CD14-positive monocyte (primary cell): Measurements from ENCODE around the gene RCVRN. TPM values are rescaled to one million over a fixed set of nuclear protein-coding genes. Genes with fewer than 3 reads are reported as not detected.

Experiments
- DNase-seq, 3 donors: peaks; one replicate each; pipeline ENCODE4 v3.0.0-alpha.2; 2011 to 2022
- H2AFZ ChIP-seq: 2 replicates; pipeline ENCODE4 v1.6.0; 2012; ENCODE audit warnings: mild to moderate bottlenecking, low read depth, low read length, inconsistent platforms; ENCODE audit not compliant: insufficient read depth, poor library complexity, severe bottlenecking
- H3K27ac ChIP-seq, 2 donors: 1 replicate in 1 of 2; 2 replicates in 1 of 2; pipeline ENCODE4 v1.5.1; 2012 to 2013; ENCODE audit warnings: low read length in 2 of 2, control low read depth in 1 of 2, inconsistent platforms in 1 of 2, low read depth in 1 of 2, mild to moderate bottlenecking in 1 of 2
- H3K27me3 ChIP-seq, 2 donors: one replicate each; pipeline versions ENCODE4 v1.6.0 to v1.6.1; 2011 to 2013; ENCODE audit warnings: low read length in 2 of 2; ENCODE audit not compliant: control insufficient read depth in 2 of 2, insufficient read depth in 2 of 2
- H3K36me3 ChIP-seq, 2 donors: replicated peaks in 1 of 2; 1 replicate in 1 of 2; 2 replicates in 1 of 2; pipeline versions ENCODE4 v1.5.1 to v1.6.1; 2012 to 2013; ENCODE audit warnings: low read length in 2 of 2, control low read depth in 1 of 2, inconsistent platforms in 1 of 2, mild to moderate bottlenecking in 1 of 2; ENCODE audit not compliant: insufficient read depth in 2 of 2, control insufficient read depth in 1 of 2
- H3K4me1 ChIP-seq, 2 donors: 1 replicate in 1 of 2; 2 replicates in 1 of 2; pipeline versions ENCODE4 v1.5.1 to v1.6.1; 2012 to 2013; ENCODE audit warnings: low read length in 2 of 2, control low read depth in 1 of 2, inconsistent platforms in 1 of 2, mild to moderate bottlenecking in 1 of 2, moderate library complexity in 1 of 2; ENCODE audit not compliant: insufficient read depth in 2 of 2, control insufficient read depth in 1 of 2
- H3K4me2 ChIP-seq: replicated peaks from 2 replicates; pipeline ENCODE3; 2012; ENCODE audit warnings: low read length, moderate library complexity, mild to moderate bottlenecking; ENCODE audit not compliant: poor library complexity, severe bottlenecking; ENCODE audit errors: extremely low read depth
- H3K4me3 ChIP-seq, 3 experiments: fragments of 200-600 bp in 1 of 3; sonication (generic) in 1 of 3; replicated peaks in 1 of 3; 1 replicate in 2 of 3; 2 replicates in 1 of 3; pipeline ENCODE4 v1.5.1; 2011 to 2013; ENCODE audit warnings: low read length in 3 of 3, mild to moderate bottlenecking in 3 of 3, control low read depth in 2 of 3, low read depth in 2 of 3, inconsistent platforms in 1 of 3, moderate library complexity in 1 of 3
- H3K79me2 ChIP-seq: 2 replicates; pipeline ENCODE4 v1.6.0; 2012; ENCODE audit warnings: mild to moderate bottlenecking, control low read depth, inconsistent platforms, low read length, moderate library complexity; ENCODE audit not compliant: insufficient read depth
- H3K9ac ChIP-seq: 2 replicates; pipeline ENCODE4 v1.6.0; 2017; ENCODE audit warnings: low read length, mild to moderate bottlenecking; ENCODE audit not compliant: insufficient read depth, poor library complexity, severe bottlenecking
- H3K9me3 ChIP-seq, 2 donors: replicated peaks in 1 of 2; 1 replicate in 1 of 2; 2 replicates in 1 of 2; pipeline versions ENCODE4 v1.5.1 to v1.6.1; 2012 to 2013; ENCODE audit warnings: low read length in 2 of 2, control low read depth in 1 of 2; ENCODE audit not compliant: control insufficient read depth in 1 of 2, insufficient read depth in 1 of 2
- H4K20me1 ChIP-seq: 2 replicates; pipeline ENCODE4 v1.6.0; 2012; ENCODE audit warnings: mild to moderate bottlenecking, low read length, control low read depth, moderate library complexity; ENCODE audit not compliant: insufficient read depth
- H3K27ac Mint-ChIP-seq, 7 donors: one replicate each; pipeline ENCODE4 v1.8.0; 2020; ENCODE audit warnings: mild to moderate bottlenecking in 7 of 7, mixed read lengths in 7 of 7, moderate library complexity in 6 of 7, inconsistent platforms in 2 of 7
- H3K27me3 Mint-ChIP-seq, 3 donors: one replicate each; pipeline ENCODE4 v1.8.0; 2021 to 2022; ENCODE audit warnings: low read depth in 3 of 3, mild to moderate bottlenecking in 3 of 3, mixed read lengths in 3 of 3, moderate library complexity in 3 of 3, inconsistent platforms in 1 of 3
- H3K36me3 Mint-ChIP-seq, 2 donors: one replicate each; pipeline ENCODE4 v1.8.0; 2020; ENCODE audit warnings: mixed read lengths in 2 of 2, inconsistent platforms in 1 of 2, mild to moderate bottlenecking in 1 of 2
- H3K4me1 Mint-ChIP-seq: one replicate; pipeline ENCODE4 v1.8.0; 2020; ENCODE audit warnings: mild to moderate bottlenecking, mixed read lengths
- H3K4me3 Mint-ChIP-seq, 2 donors: one replicate each; pipeline ENCODE4 v1.8.0; 2020; ENCODE audit warnings: mild to moderate bottlenecking in 2 of 2, mixed read lengths in 2 of 2, moderate library complexity in 1 of 2
- H3K9me3 Mint-ChIP-seq, 7 donors: one replicate each; pipeline ENCODE4 v1.8.0; 2020 to 2022; ENCODE audit warnings: mixed read lengths in 7 of 7, mild to moderate bottlenecking in 6 of 7, moderate library complexity in 6 of 7, inconsistent platforms in 2 of 7
- WGBS: methylation state at CpG from one replicate; pipeline ENCODE4 v1.1.5; 2013; ENCODE audit warnings: missing lambda C conversion rate; ENCODE audit not compliant: insufficient coverage; 5-methylcytosine and 5-hydroxymethylcytosine counted together
- intact Hi-C, 2 donors: fragments of 100-400 bp; cut with micrococcal nuclease; formaldehyde crosslinking; loops; one replicate each; pipeline versions ENCODE4 v1.15.0 to v1.15.1; 2023
- polyA plus RNA-seq, 3 donors: library from polyadenylated mRNA; depleted of rRNA in 1 of 3; unstranded in 2 of 3; stranded (reverse) in 1 of 3; fragments of 300-500 nt in 2 of 3; fragments of >200 nt in 1 of 3; fragmentation: Illumina TruSeq in 2 of 3; gene quantifications; 1 replicate in 2 of 3; 2 replicates in 1 of 3; pipeline ENCODE4 v1.2.3, GENCODE V29; 2012 to 2021
- TF ChIP-seq, protein P1 (sequence below): fragments of 200-600 bp; IDR thresholded peaks from one replicate; pipeline ENCODE4 v1.8.0; 2022; ENCODE audit warnings: antibody characterized with exemption, mild to moderate bottlenecking

Gene RCVRN
- polyA plus RNA-seq, 3 donors, result 2.5 TPM; not detected in 2

DNA sequence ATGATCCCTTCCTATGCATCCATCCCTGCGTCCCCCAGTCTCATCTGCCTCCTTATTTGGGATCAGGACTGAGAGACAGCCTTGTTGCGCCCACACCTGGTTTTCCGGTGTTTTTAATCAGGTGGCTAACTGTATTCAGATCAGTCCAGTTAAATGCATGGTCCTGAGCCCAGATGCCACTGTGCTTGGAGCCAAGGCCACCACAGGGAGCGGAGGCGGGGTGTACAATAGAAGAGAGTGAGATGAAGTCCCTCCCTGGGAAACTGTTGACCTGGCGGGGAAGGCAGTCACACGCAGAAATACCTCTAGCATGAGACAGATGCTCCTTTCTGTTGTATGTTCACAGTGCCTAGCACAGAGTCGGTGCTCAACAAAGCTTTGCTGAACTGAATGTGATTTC lies 6.3 kb downstream of the RCVRN start:
- peaks cover 30 to 40% (median 36%) of the 10 kb centered on the region in 3 donors for H3K27me3 Mint-ChIP-seq
- H3K9me3 ChIP-seq, result no peaks in the 10 kb centered on the region
- no peak overlapping the region for H3K4me3 Mint-ChIP-seq
- intact Hi-C loops, result no loop called here
- no peaks in the 10 kb centered on the region for H4K20me1 ChIP-seq
- H3K27ac Mint-ChIP-seq, result no peak overlapping the region
- H3K9me3 Mint-ChIP-seq, result peaks cover 0 to 3% (median 0%) of the 10 kb centered on the region in 7 donors
- no peaks in the 10 kb centered on the region for H3K79me2 ChIP-seq
- no peak overlapping the region for H3K27ac ChIP-seq
- DNase-seq, result no peak
- H3K27me3 ChIP-seq, result peaks cover 0 to 19% of the 10 kb centered on the region in 2 donors
- H3K4me3 ChIP-seq, result no peak overlapping the region
- H2AFZ ChIP-seq, result no peak overlapping the region
- TF ChIP-seq, protein P1, sequence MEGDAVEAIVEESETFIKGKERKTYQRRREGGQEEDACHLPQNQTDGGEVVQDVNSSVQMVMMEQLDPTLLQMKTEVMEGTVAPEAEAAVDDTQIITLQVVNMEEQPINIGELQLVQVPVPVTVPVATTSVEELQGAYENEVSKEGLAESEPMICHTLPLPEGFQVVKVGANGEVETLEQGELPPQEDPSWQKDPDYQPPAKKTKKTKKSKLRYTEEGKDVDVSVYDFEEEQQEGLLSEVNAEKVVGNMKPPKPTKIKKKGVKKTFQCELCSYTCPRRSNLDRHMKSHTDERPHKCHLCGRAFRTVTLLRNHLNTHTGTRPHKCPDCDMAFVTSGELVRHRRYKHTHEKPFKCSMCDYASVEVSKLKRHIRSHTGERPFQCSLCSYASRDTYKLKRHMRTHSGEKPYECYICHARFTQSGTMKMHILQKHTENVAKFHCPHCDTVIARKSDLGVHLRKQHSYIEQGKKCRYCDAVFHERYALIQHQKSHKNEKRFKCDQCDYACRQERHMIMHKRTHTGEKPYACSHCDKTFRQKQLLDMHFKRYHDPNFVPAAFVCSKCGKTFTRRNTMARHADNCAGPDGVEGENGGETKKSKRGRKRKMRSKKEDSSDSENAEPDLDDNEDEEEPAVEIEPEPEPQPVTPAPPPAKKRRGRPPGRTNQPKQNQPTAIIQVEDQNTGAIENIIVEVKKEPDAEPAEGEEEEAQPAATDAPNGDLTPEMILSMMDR, result no peak
- H3K4me2 ChIP-seq, result no peak overlapping the region
- no peaks in the 10 kb centered on the region for H3K4me1 ChIP-seq
- no peaks in the 10 kb centered on the region for H3K36me3 ChIP-seq
- peaks cover 0 to 2% of the 10 kb centered on the region in 2 donors for H3K36me3 Mint-ChIP-seq
- H3K9ac ChIP-seq, result no peak overlapping the region
- WGBS, result 95% methylated on average over 8 of the region's 8 CpGs
- H3K4me1 Mint-ChIP-seq, result peaks cover 6% of the 10 kb centered on the region

DNA sequence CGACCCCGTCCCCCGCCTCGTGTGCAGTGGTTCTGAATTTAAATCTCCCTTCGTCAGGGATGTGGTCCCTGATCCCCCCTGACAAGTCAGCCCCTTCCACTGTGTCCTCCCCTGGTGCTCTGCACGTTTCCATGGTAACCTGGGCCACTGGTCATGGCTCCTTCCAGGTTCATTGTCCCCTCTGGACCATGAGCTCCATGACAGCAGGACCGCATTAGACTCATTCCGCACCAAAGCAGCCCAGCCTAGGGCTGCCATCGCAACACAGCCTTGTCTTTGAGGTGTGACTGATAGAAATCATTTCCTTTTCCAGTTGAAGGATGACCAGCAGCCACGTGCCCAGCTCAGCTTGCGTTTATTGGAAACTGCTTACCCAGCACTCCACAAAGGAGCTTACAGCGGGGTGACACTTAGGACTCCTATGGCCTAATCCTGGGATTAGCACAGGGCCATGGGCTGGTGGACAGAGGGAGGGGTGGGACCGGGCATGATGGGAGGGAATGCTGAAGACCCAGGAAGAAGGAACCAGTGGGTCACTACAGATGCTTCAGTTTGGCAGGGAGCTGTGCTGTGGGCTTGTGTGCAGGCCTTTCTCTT lies 7.6 kb downstream of the RCVRN start:
- intact Hi-C loops, result no loop called here
- TF ChIP-seq, protein P1, result no peak
- Mint-ChIP-seq H3K27ac (no peak overlapping the region), H3K27me3 (peaks cover 28 to 36% (median 33%) of the 10 kb centered on the region in 3 donors), H3K9me3 (peaks cover 0 to 3% (median 0%) of the 10 kb centered on the region in 7 donors), H3K4me3 (no peak overlapping the region), H3K4me1 (peaks cover 6% of the 10 kb centered on the region), H3K36me3 (peaks cover 0 to 2% of the 10 kb centered on the region in 2 donors)
- H3K36me3 ChIP-seq, result no peaks in the 10 kb centered on the region
- H3K27me3 ChIP-seq, result peaks cover 0 to 19% of the 10 kb centered on the region in 2 donors
- no peaks in the 10 kb centered on the region for H4K20me1 ChIP-seq
- no peak overlapping the region for H2AFZ ChIP-seq
- no peaks in the 10 kb centered on the region for H3K4me1 ChIP-seq
- no peak for DNase-seq
- no peaks in the 10 kb centered on the region for H3K79me2 ChIP-seq
- no peak overlapping the region for H3K9ac ChIP-seq
- H3K4me3 ChIP-seq, result no peak overlapping the region
- H3K4me2 ChIP-seq, result no peak overlapping the region
- 88% methylated on average over 8 of the region's 13 CpGs for WGBS
- H3K9me3 ChIP-seq, result no peaks in the 10 kb centered on the region
- H3K27ac ChIP-seq, result no peak overlapping the region
